GM18873 (cell line): ENCODE data around the gene PRSS38.

Experiments used
- ATAC-seq: cut with Tn5 transposase; IDR thresholded peaks from one replicate; pipeline ENCODE4 v1.9.1; 2021; ENCODE audit warnings: mild to moderate bottlenecking, moderate library complexity, moderate number of reproducible peaks; ENCODE audit not compliant: unreplicated experiment, low FRiP score

PRSS38 gene

DNA sequence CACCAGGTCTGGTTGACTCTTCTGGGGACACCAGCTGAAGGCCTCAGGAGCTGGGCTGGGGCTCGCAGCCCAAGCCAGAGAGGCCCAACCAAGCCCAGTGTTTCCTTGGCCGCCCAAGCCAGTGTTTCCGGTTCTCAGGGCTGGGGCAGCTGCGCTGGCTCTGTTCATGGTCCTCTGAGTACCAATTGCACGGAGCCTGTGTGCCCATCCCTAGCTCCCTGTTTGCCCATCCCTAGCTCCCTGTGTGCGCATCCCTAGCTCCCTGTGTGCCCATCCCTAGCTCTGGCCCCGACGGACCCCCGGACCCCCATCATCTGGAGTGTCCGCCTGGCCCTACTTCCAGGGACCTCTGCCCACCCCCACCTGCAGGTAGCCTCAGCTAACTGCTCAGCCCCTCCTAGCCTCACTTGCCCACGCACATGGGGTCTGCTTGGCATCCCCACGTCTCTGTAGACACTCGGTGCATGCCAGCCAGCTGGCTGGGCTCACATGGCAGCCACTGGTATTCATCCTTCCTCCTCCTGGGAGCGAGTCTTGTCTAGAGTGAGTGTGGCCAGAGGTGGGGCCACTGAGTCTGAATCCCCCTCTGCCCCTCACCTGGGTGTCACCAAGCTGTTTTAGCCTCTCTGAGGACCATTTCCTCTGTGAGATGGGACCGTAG is 68.3 kb downstream of the PRSS38 start:
- ATAC-seq = no peak

DNA sequence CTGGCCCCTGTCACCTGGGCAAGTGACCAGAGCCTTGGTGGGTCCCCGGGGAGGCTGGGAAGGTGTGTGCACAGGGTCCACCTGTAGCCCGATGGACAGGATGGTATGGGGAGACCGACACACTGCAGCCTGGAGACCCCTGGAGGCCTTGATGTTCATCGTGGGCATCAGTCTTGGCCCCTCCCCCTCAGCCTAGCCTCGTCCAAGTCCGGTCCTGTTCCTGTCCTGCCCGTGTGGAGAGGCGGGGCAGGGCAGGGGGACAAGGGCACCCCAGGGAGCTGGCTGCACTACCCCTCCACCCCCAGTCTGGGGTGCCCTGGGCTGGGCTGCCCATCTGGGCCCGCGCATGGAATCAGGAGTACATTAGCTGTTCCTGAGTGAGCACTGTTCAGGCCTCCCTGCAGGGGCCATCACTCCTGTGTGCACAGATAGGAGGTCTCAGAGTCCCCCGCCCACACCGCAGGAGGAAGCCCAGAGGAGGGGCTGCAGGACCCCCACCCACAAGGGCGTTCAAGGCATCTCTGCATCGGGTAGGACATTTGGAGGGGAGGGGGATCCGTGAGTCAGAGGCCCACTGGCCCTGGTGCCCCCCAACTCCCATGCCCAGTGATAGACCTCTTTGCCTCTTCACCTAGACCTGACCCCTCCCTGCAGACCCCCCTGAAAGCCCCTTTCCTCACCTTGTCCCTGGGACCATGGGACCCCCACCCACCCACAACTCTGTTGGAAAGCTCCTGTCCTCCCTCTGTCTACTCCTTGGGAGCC is 69.1 kb downstream of the PRSS38 start:
- no peak for ATAC-seq

GRCh38 chr1:227885135-227885647 is 69.7 kb downstream of the PRSS38 start:
- no peak for ATAC-seq

DNA sequence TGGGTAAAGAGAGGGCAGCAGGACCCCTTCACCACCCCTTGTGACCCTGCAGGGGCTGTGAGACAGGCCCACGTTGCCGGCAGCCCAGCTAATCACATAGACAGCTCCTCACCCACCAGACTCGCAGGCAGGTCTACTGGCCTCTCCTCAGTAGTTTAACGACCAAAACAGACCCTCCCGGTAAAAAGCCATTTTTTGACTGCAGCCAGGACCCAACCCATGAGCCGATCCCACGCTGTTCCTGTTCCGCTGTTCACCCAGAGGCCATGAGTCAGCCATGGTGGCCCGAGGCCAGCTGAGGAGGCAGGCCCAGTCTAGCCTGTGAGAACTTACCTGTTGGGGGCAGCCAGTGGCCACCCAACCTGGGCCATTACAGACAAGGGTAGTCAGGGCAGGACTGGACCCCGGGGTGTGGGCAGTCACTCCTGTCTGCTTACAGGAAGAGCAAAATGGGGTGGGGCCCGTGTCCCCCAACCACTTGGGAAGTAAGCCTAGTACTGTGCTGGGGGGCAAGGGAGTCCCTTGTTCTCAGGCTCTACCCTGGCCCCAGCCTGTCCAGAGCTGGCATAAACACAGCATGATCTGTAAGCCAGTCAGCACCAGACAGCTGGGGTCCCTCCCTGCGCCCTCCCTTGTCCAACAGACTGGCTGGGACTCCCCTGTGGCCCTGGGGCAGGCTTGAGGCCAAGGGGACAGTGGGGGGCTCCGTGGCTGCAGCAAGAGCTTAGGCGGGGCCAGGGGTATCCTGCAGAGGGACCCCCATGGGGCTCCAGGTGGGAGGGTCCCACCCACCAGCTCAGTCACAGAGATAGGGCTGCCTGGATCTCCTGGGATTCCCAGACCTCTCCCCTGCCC is 70.4 kb downstream of the PRSS38 start:
- ATAC-seq = no peak

DNA sequence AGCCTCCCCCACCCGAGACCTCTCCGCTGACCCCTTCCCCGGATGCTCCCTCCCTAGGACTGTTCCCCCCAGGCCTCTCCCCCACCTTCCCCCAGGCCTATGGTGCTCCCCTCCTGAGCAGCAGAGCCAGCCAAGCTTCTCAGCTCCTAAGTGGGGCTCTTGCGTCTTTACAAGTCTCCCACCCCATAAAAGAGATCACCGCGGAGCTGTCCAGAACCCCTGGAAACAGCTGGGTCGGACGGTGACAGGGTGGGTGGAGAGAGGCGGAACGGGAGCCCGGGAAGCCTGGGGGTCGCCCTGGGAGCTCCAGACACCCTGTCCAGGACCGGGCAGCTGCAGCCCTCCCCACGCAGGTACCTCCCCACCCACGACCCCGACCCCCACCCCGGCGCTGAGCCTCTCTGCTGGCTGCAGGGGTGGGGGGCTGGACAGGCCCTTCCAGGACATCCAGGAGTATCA is 71.1 kb downstream of the PRSS38 start:
- no peak for ATAC-seq

DNA sequence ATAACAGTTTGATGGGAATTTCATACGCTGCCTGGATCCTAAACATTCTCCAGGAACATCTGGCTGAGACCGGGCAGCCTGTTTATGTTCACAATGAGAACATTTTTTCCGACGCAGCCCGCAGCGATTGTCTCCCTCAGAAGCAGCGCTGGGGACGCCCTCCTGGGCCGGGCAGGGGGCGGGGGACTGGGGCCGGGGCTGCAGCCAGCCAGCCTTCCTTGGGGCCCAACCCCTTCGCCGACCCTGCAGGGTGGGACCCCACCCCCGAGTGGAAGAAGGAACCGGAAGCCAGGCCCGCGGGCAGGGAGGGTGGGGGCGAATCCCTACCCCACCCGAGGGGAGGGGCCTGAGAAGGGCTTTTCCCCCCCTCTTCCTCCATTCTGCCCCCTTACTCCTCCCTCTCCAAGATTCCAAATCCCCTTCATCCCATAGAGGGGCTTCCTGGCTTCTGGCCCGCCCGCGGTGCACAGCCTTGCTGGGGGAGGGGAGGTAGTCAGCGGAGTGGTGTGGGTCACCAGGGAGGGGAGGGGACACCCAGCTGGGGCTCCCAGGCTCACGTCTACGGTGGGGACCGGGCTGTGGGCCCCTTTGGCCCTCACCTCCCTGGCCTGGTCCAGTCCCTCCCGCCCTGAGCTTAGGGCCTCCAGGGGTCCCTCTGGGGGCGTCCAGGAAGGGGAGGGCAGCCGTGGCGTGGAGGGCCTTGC is 71.7 kb downstream of the PRSS38 start:
- ATAC-seq = no peak

DNA sequence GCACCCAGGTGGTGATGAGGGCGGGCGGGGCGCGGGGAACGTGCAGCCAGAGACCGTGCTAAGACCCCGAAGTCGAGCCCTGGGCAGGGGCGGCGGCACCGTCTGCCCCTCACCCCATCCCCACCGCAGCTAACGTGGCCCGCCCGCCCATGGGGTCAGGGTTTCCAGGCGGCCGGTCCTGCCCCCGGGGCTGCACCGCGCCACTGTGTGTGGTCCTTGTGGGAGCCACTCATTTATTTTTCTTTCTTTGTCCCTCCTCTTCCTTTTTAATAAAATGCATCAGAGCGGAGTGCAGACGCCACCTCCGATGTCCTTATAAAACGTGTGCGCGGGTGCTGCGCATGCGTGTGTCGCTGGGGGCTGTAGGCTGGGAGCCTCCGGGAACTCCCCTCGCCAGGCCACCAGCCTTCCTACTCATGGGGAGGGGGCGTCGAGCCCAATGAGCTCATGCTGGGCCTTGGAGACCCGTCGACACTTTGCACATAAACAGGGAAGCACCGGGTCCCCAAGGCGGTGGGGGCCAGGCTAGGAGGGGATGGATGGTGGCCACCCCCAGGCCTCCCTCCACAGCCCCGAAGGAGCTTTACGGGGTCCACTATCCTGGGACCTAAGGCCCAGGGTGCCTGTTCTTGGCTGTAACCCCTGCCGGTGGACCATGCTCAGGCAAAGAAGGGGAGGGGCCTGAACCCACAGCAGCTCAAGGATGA is 72.4 kb downstream of the PRSS38 start:
- no peak for ATAC-seq

- no peak for ATAC-seq
Observed at GRCh38 chr1:227888404-227889046, 73.0 kb downstream of the PRSS38 start.

DNA sequence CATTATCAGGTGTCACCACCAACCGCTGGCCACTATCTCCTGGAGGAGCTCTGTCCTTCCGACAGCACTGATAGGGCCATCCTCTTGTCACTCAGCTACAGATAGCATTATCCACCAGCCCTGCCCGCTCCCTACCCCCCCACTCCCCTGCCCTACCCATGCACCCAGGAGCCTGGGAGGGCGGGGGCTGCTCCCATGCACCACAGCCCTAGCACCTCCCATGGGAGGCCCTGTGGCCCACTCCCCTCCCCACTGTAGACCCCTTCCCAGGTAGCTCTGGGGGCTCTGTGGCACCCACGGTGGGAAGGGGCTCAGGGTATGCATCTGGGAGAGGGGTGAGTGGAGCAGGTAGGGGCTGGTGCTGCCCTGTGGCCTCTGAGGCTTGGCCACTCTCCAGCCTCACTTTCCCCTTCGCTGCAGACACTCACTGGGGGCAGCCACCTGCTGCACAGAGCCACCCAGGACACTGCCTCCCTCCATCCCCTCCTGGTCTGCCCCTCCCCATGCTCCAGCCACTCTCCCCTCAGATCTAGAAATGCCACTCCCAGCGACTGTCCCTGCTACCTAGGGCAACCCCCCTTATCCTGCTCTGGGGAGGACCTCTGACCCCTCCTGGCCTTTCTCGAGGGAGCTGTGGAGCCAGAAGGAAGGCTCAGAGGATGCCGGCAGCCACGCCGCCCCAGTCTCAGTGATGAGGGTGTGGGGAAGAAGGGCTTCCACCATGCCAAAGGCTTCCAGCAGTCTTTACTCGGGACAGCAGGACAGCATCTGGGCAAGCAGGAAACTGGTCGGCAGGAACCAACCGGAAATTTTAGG is 73.8 kb downstream of the PRSS38 start:
- ATAC-seq = no peak

DNA sequence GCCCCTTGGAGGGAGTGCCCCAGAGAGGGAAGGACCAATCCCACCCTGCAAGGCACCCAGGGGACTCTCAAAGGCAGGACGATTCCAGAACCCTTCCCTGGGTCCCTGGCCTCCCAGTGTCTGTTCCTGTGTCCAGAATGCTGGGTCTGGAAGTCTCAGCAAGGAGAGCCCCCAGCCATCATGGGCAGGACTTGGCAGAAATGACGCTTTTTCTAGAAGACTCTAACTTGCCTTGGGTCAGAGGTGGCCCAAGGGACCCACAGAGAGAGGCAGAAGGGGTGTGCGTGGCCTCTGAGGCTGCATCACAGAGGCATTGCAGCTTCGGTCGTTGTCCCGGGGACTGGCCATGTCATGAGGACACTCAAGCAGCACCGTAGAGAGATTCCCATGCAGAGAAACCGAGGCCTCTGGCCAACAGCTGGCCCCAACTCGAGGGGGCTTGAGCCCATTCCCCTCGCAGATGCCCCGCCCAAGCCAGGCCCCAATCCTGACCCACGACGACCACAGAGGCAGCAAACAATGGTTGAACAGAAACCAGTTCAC is 74.5 kb downstream of the PRSS38 start:
- ATAC-seq = no peak

- ATAC-seq = no peak
Observed at GRCh38 chr1:227890451-227891222, 75.2 kb downstream of the PRSS38 start.

DNA sequence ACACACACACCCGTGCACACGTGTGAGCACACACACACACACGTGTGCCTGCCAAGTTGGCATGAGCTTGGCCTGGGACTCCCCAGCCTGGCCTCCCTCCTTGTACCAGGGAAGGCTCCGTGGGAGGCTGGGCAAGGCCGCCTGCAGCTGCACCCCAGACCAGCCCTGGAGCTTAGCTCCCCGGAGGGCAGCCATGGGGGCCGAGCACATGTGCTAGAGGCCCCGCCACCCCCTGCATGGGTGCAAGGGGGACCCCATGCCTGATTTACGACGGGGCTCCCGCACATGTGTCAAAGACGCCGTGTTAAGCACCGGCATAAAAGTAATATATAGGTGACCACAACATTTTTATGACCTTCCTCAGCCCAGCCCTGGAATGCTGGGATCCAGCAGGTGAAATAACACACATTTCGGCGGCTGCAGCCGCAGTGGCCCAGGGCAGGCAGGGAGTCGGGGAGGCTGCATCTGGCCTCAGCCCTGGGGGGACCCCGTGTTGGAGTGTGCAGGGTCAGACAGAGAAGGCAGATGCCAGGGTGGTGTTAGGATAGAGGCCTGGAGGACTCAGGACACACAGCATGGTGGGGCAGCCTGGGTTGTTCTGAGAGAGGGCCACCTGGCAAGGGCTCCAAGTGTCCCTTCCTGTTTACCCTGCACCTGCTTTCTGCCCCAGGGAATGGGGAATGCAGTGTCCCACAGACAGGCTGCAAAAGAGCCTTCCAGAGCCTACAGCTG is 75.9 kb downstream of the PRSS38 start:
- no peak for ATAC-seq

DNA sequence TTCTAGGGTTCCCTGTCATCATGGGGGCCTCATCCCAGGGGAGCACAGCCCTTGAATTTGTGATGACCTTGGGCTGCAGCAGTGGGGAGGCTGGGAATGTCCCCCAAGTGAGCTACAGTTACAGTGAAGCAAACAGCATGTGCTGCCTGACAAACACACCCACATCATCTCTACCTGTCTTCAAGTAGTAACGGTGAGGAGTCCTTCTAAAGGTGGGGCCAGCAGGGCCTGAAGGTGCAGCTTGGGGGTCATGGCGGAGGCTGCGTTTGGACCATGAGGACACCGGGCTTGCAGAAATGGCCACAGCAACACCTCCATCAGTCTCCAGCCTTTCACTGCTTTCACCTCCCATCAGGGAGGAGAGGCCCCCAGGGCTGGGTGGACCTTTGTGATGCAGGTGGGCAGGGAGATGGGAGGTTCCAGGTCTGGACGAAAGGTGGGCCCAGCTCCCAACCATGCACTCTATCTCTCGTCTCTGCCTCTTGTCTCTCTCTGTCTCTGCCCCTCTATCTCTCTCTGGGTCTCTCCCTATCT is 76.5 kb downstream of the PRSS38 start:
- no peak for ATAC-seq

- ATAC-seq = no peak
Observed at GRCh38 chr1:227892489-227893299, 77.2 kb downstream of the PRSS38 start.

DNA sequence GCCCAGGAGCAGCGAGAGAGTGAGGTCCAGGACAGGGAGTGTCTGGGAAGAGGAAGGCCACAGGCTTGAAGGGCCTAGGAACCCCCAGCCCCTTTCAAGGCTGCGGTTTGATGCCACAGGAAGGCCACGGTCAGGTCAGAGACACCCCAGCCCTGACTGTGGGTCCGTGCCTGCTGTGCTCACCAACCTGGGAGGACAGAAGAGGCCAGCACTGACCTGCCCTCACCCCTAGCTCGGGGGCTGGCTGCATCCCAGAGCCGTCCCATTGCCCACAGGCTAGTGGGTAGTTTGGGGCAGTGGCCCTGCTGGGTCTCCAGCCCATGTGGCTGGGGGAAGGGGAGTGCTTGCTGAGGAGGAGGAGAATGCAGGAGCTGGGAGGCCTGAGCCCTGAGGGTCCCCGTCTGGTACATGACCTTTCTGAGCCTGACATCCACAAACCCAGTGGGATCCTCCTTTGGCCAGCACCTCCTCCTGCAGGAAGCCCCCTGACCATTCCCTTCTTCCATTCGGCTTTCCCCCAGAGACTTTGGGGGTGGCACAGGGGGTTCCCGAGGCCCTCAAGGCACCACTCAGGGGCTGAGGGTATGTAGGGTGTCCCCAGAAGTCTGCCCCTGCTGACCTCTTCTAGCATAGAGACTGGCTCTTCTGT is 77.9 kb downstream of the PRSS38 start:
- no peak for ATAC-seq
